NCI-H460 (cell line): Measurements from ENCODE around the gene TTC28. TPM values are rescaled to one million over a fixed set of nuclear protein-coding genes. Genes with fewer than 3 reads are reported as not detected.

ENCODE experiments used
- DNase-seq: peaks from one replicate; pipeline ENCODE4 v3.0.0-alpha.2; 2016; ENCODE audit warnings: low read depth; ENCODE audit errors: extremely low read depth
- total RNA-seq: library from RNA; depleted of rRNA; stranded (reverse); fragments of >200 nt; shearing (Covaris generic); gene quantifications from 2 replicates; pipeline ENCODE4 v1.2.3, GENCODE V29; 2014

The TTC28 gene
- total RNA-seq, 1 experiment from 2014 or later = 6.6 TPM

GRCh38 chr22:28328756-28329155 is 350.9 kb downstream of the TTC28 start:
- DNase-seq = no peak

DNA sequence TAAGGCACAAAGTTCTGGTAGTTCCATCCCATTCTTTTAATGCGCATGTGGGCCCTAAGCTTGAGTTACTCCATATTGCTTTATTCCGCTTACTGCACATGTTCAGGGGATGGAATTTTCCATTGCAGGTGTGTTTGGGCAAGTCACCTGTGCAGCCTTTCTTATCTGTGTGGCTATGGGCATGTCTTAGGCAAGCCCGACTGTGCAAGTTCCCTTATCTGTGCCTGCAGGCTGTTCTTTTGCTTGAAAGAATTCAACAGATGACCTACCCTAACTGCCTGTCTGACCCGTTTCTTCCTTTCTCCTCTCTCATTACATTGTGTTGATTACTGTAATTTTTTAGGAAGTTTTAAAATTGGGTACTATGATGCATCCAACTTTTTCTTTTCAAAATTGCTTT is 363.6 kb downstream of the TTC28 start:
- DNase-seq = no peak

GRCh38 chr22:28314959-28315358 is 364.7 kb downstream of the TTC28 start:
- DNase-seq = no peak

GRCh38 chr22:28310299-28310698 is 369.3 kb downstream of the TTC28 start:
- no peak for DNase-seq

DNA sequence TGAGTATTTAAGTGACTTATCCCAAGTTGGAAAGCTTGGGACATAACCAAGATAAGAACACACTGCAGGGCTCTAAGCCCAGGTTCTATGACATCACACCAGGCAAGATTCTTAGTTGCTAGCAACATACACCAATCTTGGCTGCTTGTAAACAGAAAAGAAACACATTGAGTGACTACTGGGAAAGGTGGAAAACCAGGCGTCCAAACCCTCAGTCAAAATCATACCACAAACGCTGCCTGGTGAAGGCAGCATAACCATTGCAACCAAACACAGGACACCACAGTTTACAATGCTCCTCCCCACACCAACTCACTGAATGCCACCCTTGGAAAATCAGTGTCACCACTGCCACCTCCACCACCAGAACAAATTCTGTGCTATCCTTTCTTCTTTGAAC is 379.9 kb downstream of the TTC28 start:
- no peak for DNase-seq

DNA sequence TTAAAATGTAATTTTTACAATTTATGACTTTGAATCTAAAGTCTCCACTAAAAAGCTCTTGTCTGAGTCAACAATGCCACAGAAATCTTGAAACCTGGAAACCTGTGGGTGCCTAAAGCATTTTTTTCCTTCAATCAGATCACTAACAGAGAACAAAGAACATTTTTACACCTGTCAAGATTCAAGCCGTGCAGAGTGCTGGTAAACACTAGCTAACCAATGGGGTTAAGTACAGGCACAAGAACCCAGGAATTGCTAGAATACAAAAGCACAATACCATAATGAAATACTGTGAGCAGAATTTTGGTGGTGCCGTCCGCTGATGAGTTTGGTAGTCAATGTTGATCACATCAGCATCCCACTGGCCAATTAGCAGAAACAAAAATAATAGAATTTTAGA is 380.3 kb downstream of the TTC28 start:
- DNase-seq = no peak

- no peak for DNase-seq
Measured at GRCh38 chr22:28297504-28297903, 382.1 kb downstream of the TTC28 start.

GRCh38 chr22:28296452-28296851 is 383.2 kb downstream of the TTC28 start:
- DNase-seq = no peak

DNA sequence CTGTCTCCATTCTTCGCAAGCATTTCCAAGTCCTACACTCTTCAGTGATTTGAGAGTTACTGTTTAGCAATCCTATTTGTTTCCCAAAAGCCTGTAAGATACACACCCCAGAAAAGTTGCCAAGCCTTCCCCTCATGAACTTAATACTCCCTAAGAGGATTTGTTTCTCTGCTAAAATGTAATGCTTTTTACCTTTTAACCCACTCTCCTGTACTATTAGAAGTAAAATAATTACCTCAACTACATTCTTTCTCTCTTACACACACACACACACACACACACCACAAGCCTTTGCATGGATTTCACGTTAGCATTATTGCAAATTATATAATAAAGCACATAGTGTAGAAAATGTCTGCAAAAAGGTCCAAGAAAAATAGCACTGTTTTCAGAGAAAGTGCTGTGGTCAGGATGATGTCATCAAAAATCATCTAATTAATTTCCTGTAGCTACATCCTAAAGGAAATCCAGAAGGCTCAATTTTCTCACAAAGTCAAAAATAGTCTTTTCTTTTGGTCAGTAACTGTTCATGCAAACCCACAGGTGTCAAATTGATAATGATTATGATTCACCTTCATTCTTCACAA is 396.5 kb downstream of the TTC28 start:
- DNase-seq = no peak

- DNase-seq = no peak
Measured at GRCh38 chr22:28282405-28283067, 397.1 kb downstream of the TTC28 start.

- DNase-seq = no peak
Measured at GRCh38 chr22:28279888-28280287, 399.8 kb downstream of the TTC28 start.

- no peak for DNase-seq
Measured at GRCh38 chr22:28269277-28269676, 410.4 kb downstream of the TTC28 start.

DNA sequence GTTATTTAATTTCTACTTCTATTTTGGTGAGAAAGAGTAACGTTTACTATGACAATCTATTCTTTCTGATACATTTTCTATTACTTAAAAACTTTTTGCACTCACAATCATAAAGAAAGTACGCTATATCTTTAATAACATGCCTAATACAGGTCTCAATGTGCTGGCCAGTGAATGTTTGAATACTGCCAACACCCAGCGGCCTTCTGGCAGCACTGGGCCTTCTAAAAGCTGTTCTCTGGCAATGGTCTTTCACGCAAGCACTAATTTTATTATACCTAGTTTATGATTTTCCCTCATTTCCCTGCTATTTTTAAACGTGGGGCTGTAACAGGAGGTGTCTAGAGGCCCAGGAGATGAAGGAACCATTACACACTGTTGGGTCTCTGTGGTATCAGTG is 410.8 kb downstream of the TTC28 start:
- DNase-seq = no peak

DNA sequence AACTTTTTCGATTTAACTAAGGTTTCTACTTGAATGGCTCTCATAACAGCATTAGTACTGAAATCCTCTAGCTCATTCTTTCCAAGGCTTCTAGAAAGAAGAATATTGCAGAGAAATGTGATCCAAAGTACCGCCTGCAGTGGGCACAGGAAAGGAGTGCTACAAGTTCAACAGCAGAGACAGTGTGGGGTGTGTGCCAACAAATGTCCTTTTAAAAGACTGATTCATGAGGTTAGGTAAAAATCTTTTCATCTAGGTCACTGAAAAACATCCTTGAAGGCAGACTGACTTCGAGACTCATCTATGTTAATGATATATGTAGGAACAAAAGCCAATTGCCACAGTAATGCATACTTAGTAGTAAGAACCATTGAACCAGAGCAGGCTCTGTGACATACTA is 411.5 kb downstream of the TTC28 start:
- no peak for DNase-seq

- no peak for DNase-seq
Measured at GRCh38 chr22:28260619-28261018, 419.0 kb downstream of the TTC28 start.

GRCh38 chr22:28259774-28260312 is 419.8 kb downstream of the TTC28 start:
- no peak for DNase-seq

DNA sequence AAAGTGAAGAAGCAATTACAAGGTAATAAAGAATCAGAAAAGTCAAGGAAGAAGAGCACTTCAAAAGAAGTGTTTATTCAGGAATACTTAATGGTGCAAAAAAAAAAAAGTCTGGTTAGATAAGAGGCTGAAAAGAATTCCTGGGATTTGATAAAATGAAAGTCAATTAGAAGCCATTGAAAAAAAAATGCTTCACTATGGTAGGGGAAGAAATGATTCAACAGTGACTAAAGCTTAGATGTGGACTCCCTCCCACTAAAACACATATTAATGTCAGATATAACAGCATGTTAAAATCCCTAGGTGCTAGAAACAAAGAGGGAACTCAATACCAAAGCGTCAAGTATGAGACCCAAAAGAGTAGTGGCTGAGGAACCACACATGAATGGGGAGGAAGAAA is 425.2 kb downstream of the TTC28 start:
- no peak for DNase-seq

DNA sequence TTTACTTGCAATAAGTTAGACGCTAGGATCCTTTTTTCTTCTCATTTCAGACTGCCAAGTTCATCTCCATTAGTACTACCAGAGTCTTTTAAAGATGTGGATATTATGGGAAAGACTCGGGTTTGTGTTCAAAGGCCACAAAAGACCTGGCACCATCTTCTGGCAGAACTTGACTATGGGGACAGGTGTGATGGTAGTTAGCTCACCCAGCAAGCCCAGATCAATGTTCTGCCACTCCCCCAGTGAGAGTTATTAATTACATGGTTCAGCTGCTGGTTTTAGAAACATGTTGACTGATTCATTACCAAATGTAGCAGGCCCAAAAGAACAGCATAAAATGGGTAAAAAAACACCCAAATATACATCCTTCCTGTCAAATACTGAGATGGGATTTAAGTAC is 427.1 kb downstream of the TTC28 start:
- DNase-seq = no peak

- no peak for DNase-seq
Measured at GRCh38 chr22:28250036-28250695, 429.5 kb downstream of the TTC28 start.

GRCh38 chr22:28249402-28249801 is 430.2 kb downstream of the TTC28 start:
- DNase-seq = no peak

GRCh38 chr22:28247667-28248363 is 431.8 kb downstream of the TTC28 start:
- no peak for DNase-seq
